HG02870 (cell line): ENCODE data around the gene P2RX6.
"Not testable (repeated sequence)": the region's sequence is repeated elsewhere in the genome, so short reads cannot be mapped to it uniquely, and the experiment has no call there.

Experiments
- ATAC-seq: cut with Tn5 transposase; IDR thresholded peaks from one replicate; pipeline ENCODE4 v1.9.1; 2021; ENCODE audit warnings: mild to moderate bottlenecking, moderate library complexity; ENCODE audit not compliant: unreplicated experiment

The P2RX6 gene

DNA sequence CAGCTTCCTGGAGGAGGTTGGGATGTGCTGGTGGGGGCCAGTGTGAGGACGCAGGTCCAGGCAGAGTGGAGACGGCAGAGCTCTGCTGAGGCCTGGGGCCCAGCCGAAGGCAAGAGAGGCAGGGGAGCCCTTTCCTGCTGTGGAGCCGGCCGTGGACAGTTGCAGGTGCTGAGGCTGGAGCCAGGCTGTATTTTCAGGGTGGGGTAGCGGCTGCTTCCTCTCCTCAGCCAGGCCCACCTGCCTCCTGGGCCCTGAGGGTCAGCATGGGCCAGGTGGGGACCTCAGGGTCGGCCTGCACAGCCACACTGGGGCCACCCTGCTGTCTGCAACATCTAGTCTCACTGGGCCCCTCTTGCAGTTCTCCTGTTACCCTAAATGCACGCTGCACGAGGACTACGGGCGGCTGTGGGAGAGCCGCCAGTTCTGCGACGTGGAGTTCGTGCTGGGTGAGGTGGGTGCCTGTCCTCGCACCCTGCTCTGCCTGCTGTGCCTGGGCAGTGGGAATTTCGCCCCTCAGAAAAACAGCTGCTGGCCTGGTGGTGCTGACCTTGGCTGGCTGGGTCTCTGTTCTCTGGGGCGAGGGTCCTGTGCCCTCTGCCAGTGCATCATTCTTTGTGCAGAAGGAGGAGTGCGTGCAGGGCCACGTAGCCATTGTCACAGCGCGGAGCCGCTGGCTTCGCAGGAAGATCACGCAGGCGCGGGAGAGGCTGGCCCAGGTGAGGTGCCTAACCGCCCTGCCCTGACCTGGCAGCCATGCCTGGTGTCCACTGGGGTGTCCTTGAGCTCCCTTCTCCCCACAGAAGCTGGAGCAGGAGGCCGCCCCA lies 21.4 kb upstream of the P2RX6 start:
- no peak for ATAC-seq

DNA sequence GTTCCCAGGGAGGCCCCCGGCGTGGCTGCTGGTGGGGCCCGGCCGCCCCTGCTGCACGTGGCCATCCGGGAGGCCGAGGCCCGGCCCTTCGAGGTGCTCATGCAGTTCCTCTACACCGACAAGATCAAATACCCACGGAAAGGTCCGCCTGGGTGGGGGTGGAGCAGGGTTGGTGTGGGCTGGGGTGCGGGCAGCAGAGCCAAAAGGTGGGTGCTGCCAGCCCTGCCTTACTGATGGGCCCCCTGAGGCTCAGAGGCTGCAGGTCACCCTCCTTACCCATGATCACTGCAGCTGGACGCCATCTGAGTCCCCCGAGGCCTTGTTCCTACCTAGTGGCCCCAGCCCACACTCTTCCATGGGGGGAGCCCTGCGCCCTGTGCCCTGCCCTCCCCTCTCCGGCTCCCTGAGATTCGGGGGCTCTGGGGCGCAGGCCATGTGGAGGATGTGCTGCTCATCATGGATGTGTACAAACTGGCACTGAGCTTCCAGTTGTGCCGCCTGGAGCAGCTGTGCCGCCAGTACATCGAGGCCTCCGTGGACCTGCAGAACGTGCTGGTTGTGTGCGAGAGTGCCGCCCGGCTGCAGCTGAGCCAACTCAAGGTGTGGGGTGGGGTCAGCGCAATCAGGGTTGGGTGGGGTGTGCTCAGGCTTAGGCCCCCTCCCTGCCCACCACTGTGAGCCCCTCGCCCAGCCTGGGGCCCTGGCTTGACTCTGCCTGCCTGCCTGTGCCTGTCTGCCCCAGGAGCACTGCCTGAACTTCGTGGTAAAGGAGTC lies 20.6 kb upstream of the P2RX6 start:
- no peak for ATAC-seq

- no peak for ATAC-seq
Measured at GRCh38 chr22:20994902-20995241, 20.1 kb upstream of the P2RX6 start.

DNA sequence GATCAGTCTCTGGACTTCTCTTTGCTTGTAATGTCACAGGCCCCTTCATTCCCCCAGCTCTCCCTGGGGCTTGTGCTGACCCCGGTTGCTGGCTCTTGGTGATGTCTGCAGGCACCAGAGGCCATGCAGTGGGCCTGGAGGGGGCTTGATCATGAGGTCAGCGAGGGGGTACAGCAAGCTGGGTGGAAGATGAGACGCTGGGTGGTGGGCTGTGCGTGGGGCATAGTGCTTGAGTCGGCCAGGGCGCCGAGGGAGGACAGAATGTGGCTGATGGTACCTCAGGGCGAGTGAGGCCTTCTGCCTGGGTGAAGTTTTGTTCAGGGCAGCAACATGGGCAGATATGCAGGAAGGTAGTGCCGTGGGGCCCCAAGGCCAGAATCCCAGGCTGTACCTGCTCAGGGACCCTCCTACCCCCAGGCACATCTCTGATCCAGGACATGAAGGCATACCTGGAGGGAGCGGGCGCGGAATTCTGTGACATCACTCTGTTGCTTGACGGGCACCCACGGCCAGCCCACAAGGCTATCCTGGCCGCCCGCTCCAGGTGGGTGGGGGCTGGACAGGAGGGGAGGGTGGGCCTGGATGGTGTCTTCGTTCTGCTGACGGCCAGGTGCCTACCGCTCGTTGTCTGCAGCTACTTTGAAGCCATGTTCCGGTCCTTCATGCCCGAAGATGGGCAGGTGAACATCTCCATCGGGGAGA lies 19.5 kb upstream of the P2RX6 start:
- no peak for ATAC-seq

DNA sequence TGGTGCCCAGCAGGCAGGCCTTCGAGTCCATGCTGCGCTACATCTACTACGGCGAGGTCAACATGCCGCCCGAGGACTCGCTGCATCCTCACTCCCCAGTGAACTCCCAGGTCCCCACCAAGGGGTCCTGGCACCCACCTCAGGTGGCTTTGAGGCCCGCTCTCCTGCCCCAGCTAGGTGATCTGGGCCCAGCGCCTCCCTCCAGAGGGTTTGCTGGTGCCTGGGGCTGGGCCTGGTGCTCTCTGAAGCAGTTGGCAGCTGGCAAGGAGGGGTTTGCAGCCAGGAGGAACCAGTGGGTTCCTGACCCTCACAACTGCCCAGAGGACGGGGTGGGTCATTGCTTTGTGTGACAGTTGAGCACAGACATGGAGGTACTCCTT lies 18.9 kb upstream of the P2RX6 start:
- ATAC-seq = no peak

DNA sequence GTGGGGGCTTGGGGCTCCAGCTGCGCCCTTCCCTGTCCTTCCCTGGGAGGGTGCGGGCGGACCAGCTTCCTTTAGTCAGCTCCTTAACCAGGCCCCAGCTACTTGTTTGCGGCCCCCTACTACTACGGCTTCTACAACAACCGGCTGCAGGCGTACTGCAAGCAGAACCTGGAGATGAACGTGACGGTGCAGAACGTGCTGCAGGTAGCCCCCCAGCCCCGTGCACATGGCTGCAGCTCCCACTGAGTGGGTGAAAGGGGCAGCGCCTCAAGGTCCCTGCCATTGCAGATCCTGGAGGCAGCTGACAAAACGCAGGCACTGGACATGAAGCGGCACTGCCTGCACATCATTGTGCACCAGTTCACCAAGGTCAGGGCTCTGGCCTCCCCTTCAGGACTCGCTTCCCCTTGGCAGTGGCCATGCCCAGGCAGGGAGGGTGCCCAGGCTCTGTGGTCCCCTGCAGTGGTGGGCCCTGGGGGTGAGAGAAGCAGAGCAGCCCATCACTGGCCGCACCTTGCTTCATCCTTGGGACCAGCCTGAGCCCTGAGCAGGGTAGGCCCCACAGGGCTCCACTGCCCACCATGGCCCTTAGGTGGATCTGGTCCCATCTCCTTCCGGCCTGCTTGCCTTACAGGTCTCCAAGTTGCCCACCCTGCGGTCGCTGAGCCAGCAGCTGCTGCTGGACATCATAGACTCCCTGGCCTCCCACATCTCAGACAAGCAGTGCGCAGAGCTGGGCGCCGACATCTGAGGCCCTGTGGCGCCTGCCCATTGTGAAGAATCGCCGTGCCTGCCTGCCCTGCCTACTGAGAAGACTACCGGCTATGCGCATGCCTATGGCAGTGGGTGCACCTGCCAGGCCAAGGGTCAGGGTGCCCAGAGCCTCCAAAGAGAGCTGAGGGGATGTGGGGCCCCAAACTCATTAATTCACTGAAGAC lies 18.1 kb upstream of the P2RX6 start:
- no peak for ATAC-seq

DNA sequence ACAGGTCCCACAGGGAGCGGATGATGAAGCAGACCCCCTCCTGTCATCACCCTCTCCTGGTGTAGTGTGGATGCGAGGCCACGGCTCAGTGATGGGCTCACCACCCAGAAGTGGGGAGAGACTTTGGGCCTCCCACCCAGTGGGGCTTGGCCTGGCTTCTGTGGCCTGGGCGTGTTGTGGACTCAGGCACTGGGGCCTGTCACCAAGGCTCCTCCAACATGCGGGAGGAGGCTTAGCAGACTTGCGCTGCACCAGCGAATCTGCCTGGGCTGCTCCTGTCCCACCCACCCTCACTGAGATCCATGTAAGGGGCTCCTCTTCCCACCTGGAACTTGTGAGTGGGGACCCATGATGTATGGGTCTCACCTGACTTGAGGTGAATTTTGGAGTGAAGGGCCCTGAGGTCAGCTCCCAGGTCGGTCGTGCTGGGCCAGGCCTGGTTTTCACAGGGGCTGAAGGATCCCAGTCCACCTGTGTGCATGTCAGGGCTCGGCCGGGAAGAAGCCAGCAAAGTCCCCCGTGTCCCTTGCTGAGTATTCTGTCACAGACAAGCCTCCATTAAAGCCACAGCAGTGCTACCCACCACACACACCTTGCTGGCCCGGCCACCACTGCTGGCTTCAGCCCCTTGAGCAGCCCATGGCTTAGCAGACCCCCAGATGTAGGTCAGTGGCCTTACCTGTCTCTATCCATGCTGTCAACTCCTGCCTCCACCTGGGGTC lies 17.3 kb upstream of the P2RX6 start:
- ATAC-seq = no peak

- no peak for ATAC-seq
Measured at GRCh38 chr22:20998411-20999336, 16.3 kb upstream of the P2RX6 start.

GRCh38 chr22:20999350-21000206 lies 15.4 kb upstream of the P2RX6 start:
- no peak for ATAC-seq

DNA sequence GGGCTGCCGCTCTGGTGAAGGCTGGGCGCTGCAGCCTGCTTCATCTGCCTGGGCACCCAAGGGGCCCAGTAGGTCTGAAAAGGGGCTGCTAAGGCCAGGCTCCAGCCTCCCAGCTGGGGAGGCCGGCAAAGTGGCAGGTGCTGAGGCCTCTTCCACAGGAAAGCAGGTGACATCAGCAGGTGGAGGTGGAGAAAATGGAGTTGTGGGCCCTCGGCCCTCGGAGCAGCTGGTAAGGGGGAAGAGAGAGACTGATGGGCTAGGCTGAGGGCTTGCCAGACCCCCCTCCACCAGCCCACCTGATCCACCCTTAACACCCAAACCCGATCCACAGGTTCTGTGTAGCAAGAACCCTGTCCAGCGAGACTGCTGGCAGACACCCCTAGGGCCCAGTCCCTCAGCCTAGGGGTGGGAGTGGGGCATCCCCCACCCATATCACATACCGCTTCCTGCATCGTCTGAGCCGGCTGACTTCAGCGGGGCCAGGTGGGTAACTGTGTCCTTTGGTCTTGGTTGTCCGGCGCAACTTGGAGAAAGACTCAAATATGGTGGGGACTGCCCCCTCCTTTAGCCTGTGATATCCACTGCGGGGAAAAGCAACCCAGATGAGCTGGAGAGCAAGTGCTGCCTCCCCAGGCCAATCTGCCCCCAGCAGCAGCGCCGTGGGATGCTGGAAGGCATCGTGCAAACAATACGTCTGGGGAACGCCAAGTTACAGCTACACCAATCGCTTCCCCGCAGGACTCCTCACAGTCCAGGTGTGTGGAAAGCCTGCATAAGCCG lies 14.6 kb upstream of the P2RX6 start:
- no peak for ATAC-seq

GRCh38 chr22:21000987-21001600 lies 13.9 kb upstream of the P2RX6 start:
- ATAC-seq = peak; percentile 14

DNA sequence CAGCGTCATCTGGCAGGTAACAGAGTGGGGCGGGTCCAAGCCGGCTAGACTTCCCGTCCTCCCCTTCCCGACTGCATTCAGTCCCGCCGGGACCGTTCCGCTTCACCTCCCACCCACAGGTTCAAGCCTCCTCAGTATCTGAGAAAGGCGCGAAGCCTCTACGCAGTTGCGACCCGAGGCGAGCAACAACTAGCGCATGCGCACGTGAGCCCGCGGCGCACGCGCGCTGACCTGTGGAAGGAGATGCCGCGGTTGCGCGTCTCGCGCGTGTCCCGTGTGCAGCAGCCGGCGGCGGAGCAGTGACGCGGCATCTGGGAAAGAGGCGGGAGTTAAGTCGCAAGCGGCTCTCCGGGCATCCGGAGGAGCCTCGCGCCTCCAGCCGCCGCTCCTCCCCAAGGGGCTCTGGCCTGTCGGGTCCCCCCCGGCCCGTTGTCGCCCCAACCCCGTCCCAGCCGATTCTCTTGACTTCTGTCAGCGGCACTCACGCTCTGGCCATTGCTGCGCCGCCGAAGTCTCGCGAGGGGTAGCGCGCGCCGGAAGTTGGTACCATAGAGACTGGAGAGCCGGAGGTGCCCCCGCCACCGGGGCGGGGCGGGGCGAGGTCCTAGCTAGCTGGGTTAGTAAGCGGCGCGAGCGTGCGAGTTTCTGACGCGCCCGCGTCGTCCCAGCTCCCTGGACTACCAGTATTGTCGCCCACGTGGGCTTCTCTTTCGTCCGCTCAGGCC lies 13.2 kb upstream of the P2RX6 start, which contains the start of gene THAP7:
THAP7 (minus strand) TSS at position 518 of the 725 bp plus-strand sequence; CDS start at position 311, 207 bp downstream.
- peak; percentile 78 for ATAC-seq

DNA sequence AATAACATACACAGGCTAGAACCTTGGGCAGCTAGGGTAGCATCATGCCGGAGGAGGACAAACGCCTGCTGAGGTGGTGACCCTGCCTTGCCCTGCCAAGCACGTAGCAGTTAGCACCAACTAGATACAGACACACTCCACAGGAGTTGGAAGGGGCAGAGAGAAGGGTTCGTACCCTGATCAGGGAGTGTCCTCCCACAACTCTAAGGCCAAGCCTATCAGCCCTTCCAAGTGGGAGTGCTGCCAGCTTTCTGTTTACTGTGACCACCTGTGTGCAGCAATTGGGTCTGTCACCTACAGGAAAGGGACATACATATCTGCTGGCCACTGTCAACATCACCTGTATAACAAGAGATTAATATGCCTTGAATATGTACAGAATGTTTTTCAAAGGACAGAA lies 11.2 kb upstream of the P2RX6 start:
- ATAC-seq = no peak

- not testable (repeated sequence) for ATAC-seq
Measured at GRCh38 chr22:21009208-21009607, 5.8 kb upstream of the P2RX6 start.

- ATAC-seq = no peak
Measured at GRCh38 chr22:21009638-21010425, 5.1 kb upstream of the P2RX6 start.
